ENCODE data around the gene SSH2. TPM values are rescaled to one million over a fixed set of nuclear protein-coding genes. Genes with fewer than 3 reads are reported as not detected.

SSH2 gene
- polyA plus RNA-seq, 1 of the 3 experiments (the other 2 are of a cell fraction) = 8.8 TPM

- POLR2A ChIA-PET = no interaction called here
Measured at GRCh38 chr17:29728490-29728889, 201.5 kb downstream of the SSH2 start.

More at GRCh38 chr17:29728490-29728889, 201.5 kb downstream of the SSH2 start:
- Histone ChIP-seq H3K36me3 (replicated peaks in 1 of 2; ENCODE audit: control insufficient read depth in 1 of 2, insufficient read depth in 2 of 2, low read length in 1 of 2) (peaks cover 0 to 10% of the 10 kb centered on the region in 2 experiments), H3K9ac (no peak overlapping the region), H3K79me2 (ENCODE audit: insufficient read depth) (peaks cover 17% of the 10 kb centered on the region; the same call in 1 of the 2 replicates), H2AFZ (ENCODE audit: low read depth) (no peak overlapping the region), H3K4me1 (ENCODE audit: control insufficient read depth in 1 of 2, insufficient read depth in 2 of 2, low read depth in 1 of 2, low read length in 1 of 2) (peaks cover 36 to 44% of the 10 kb centered on the region in 2 experiments; a peak in 3 of 4 replicates), H3K27ac (ENCODE audit: low read depth in 2 of 2, low read length in 1 of 2) (peak overlapping the region in 1 of 2 experiments; percentile 100; a peak in 2 of 4 replicates), H3K4me3 (ENCODE audit: low read depth in 2 of 2, low read length in 1 of 2) (no peak overlapping the region), H3K9me3 (no peaks in the 10 kb centered on the region), H3F3A (replicated peaks; ENCODE audit: insufficient read depth) (peaks cover 18% of the 10 kb centered on the region), H4K20me1 (ENCODE audit: insufficient read depth) (no peaks in the 10 kb centered on the region), H3K27me3 (ENCODE audit: insufficient read depth) (no peaks in the 10 kb centered on the region), H3K9me2 (no peaks in the 10 kb centered on the region), H3K4me2 (no peak overlapping the region)
- TF ChIP-seq CTCF (IDR thresholded peaks at IDR 0.05) = no peak
- no peak for TF ChIP-seq EZH2phosphoT487 (IDR thresholded peaks at IDR 0.05; ENCODE audit: borderline replicate concordance, low read depth)
- TF ChIP-seq TEAD4 (IDR thresholded peaks at IDR 0.05; ENCODE audit: borderline replicate concordance, insufficient read depth) = no peak
- no peak for TF ChIP-seq IRF3 (IDR thresholded peaks at IDR 0.05; ENCODE audit: low read depth, low read length)
- TF ChIP-seq RFX5 (IDR thresholded peaks at IDR 0.05; ENCODE audit: low read length) = no peak
- TF ChIP-seq SIN3A (IDR thresholded peaks at IDR 0.05; ENCODE audit: borderline replicate concordance, low read depth, low read length) = no peak
- TF ChIP-seq TAF1 (IDR thresholded peaks at IDR 0.05; ENCODE audit: borderline replicate concordance, low read depth, low read length) = no peak
- TF ChIP-seq RXRA (IDR thresholded peaks at IDR 0.05; ENCODE audit: borderline replicate concordance, low read depth) = no peak
- no peak for TF ChIP-seq MEF2A (IDR thresholded peaks at IDR 0.05; ENCODE audit: borderline replicate concordance, low read depth)
- no peak for TF ChIP-seq USF2 (IDR thresholded peaks at IDR 0.05; ENCODE audit: borderline replicate concordance, low read depth, low read length)
- DNase-seq = no peak
- 97% methylated on average over 3 of the region's 3 CpGs for WGBS (ENCODE audit: low lambda C conversion rate)
- CTCF ChIA-PET = interaction anchor here (2.0 kb wide), 1 partner anchor 17 kb away, joined by 5 read pairs; no protein-coding TSS in a partner anchor

Measured in SK-N-SH (cell line).